GM21619 (cell line): ENCODE measurements around the gene MBNL2.

Experiments
- ATAC-seq: cut with Tn5 transposase; IDR thresholded peaks from one replicate; pipeline ENCODE4 v1.9.1; 2021; ENCODE audit not compliant: unreplicated experiment

The MBNL2 gene

GRCh38 chr13:97403893-97404750 lies 182.0 kb downstream of the MBNL2 start:
- ATAC-seq = peak; percentile 73

- ATAC-seq = no peak
Observed at GRCh38 chr13:97407540-97407939, 185.4 kb downstream of the MBNL2 start.

DNA sequence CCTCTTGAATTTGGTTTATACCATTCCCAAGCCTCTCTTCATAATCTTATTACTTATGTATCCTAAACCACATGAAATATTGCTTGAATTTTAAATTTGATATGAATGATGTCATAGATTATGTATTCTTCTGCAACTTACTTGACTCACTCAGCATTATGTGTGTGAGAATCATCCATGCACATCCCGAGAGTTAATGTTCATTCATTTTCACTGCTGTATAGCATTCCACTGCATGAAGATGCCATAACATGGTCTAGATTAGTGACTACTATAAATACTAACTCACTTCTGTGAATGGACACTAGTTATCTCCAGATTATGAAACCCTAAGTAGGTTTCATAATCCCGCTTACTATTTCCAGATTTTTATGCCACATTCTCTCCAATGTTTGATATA lies 186.8 kb downstream of the MBNL2 start:
- ATAC-seq = no peak

GRCh38 chr13:97411984-97412383 lies 189.9 kb downstream of the MBNL2 start:
- ATAC-seq = no peak

DNA sequence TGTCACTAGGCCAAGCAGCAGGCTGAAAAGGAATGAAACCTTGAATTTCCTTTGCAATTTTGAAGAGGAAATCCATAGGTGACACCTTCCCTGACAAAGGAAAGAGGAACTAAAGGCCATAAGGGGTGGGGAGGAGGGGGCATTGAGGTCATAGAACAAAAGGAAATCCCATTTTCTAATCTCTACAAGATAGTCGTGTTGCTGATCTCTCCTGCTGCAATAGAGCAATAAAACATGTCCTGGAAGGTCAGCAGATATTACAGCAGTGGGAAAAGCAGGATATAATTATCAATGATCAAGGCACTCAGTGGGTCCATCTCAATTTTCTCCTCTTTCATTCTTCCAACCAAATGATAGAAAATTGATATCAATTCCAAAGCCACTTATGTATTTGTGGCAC lies 191.6 kb downstream of the MBNL2 start:
- no peak for ATAC-seq

DNA sequence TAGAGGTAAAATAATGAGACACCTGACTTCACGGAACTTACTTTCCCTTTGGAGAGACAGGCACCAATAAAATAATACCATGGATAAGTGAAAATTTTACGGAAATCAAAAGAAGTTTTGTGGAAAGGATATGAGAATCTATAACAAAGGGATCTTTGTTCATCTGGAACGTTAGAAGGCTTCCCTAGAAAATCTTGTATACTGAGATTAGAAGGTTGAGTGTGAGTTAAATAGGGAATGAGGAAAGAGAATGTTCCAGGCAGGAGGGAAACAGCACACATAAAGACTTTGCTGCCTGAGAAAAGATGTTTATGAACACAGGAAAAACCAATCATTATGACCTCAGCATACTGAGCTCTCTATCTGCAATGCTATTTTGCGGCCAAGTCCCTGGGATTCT lies 192.3 kb downstream of the MBNL2 start:
- ATAC-seq = no peak

GRCh38 chr13:97417698-97418097 lies 195.6 kb downstream of the MBNL2 start:
- no peak for ATAC-seq

DNA sequence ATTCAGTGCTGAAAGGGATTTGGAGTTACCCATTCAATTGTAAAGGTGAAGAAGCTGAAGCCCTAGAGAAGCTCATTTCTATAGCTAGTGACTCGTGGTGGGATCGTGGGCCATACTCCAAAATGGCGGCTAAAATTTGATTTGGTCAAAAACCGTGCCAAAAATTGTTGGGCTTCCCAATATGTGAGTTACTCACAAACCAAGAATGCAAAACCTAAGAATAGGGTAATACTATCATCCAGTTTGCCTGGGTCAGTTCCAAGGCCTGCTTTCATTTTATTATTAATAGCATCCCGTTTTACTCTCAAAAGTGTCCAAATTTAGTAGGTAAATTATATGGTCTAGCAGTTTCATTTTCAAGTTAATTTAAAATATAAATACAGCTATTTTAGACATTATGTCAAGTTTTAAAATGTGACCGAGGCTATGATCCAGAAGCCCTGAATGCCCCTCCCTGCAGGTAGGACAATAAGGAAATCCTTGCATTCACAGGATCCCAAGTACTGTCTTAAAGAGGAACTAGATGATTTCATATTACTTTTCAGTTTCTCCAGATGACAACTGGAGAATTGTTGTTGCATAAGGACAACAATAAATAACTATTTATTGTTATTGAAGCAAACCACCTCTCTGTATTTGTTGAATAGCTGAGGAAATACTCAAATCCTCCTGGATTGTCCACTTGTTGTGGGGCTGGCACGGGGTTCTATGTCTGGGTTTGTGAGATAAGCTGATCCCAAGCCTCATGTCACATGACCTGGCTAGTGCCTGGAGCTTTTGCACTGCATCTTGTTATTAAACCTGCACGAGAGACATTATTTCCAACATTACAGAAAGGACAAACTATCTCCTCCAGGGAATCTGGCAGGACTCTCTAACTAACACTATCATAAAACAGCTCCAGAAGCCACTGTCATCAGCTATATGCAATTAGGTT lies 200.3 kb downstream of the MBNL2 start:
- no peak for ATAC-seq

DNA sequence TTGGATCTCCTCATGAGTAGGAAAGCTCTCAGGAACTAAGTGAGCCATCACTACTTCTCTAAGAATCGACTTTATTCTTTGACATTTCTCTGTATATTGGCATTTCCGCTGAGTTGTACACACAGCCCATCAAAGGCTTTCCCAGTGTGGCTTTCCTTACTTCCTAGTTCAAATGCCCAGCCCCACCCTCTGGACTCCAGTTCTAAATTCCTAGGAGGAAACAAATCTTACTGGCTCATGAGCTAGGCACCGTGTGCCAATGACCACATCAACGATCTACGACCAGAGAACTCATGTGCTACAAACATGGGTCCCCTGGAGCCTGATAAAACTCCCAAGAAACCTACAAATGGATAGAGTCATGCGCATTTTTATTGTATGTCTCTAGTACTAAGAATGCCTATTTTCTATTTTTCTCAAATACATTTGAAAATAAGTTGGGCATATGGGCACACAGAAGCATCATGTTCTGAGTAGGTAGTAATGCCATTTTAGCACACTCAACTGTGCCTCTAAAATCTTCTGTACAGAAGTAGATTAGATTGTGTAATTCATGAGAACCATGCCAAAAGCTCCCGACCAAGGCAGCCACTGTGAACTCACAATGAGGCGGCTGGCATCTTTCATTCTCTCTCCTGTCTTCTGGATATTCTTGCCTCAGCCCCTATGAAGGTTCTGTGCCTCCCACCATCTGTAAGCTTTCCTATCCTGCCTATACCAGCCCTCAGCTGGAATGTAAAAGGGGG lies 201.3 kb downstream of the MBNL2 start:
- ATAC-seq = no peak

GRCh38 chr13:97425590-97425989 lies 203.5 kb downstream of the MBNL2 start:
- no peak for ATAC-seq

DNA sequence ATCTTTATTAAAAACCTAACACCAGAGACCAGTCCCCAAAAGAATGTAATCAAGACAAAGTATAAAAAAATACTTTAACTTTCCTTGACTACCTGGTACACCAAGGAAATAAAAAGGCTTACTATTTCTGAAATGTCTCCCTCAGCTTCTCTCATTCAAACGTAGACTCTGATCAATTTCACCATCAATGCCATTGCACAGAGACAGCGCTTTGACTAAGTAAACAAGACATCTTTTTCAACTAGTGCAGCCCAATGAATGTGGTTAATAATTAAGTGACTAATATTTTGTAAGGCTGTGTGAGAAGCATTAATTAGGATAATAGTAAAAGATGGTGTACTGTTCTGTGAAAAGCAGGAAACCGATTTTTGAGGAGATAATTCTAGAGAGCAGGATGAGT lies 204.6 kb downstream of the MBNL2 start:
- ATAC-seq = no peak

- ATAC-seq = no peak
Observed at GRCh38 chr13:97429681-97430081, 207.5 kb downstream of the MBNL2 start.

GRCh38 chr13:97430296-97430695 lies 208.2 kb downstream of the MBNL2 start:
- no peak for ATAC-seq

DNA sequence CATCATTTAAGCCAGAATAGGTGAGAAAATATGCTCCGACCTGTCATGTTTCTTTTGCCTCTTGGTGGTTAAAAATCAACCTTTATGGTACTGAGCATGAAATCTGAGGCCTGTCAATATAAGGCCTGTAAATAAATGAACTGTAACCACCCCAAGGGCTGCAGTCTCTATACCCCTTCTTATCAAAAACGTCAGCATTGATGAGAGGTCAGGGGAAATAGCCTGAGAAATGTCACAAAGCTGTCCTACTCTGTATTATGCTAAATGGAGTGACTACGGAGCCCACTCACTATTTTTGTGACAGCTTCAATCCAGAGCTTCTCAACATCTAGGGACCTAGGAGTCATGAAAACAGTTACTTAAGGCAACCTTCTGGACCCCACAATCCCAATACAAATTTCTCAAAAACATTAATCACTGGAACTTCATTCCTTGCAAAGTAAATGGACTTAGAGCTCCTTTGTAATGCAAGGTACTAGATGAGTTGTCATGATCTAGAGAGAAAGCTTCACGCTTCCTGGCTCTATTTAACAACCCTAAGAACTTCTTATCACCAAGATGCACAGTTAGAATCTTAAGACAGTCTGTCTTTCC lies 209.1 kb downstream of the MBNL2 start:
- ATAC-seq = no peak

- no peak for ATAC-seq
Observed at GRCh38 chr13:97432232-97432916, 210.2 kb downstream of the MBNL2 start.

GRCh38 chr13:97432917-97433726 lies 211.0 kb downstream of the MBNL2 start:
- ATAC-seq = peak; percentile 77

DNA sequence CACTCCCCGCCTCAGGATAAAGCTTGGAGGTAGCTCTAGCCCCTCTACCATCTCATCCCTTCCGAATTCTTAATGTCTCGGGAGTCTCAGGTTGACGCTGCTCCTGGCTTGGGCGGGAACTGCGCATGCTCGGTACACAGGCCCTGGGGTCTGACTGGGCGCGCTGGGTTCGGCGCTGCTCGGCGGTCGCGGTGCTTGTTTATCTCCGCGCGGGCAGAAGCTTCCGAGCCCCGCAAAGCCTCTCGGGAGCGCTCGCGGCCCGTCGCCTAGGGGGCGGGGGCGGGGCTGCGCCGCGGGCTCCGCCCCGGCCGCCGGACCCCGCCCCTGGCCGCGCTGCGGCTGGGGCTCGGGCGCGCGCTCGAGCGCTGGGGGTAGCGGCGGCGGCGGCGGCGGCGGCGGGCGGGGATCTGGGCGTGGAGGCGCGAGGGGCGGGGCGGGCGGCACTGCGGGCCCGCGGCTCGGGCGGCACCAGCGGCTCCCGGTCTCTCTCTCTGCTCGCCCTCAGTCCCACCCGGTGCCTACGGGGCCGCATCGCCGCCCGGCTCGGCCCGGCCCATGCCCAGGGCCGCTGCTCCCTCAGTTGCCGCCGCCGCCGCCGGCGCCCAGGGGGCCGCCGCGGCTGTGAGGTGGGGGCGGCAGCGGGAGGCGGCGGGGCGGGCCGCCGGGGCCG lies 211.7 kb downstream of the MBNL2 start, which contains the start of gene RAP2A:
RAP2A (plus strand) TSS at position 443 of the 670 bp plus-strand sequence. CDS start 302 bp downstream, outside the sequence.
- peak; percentile 37 for ATAC-seq

DNA sequence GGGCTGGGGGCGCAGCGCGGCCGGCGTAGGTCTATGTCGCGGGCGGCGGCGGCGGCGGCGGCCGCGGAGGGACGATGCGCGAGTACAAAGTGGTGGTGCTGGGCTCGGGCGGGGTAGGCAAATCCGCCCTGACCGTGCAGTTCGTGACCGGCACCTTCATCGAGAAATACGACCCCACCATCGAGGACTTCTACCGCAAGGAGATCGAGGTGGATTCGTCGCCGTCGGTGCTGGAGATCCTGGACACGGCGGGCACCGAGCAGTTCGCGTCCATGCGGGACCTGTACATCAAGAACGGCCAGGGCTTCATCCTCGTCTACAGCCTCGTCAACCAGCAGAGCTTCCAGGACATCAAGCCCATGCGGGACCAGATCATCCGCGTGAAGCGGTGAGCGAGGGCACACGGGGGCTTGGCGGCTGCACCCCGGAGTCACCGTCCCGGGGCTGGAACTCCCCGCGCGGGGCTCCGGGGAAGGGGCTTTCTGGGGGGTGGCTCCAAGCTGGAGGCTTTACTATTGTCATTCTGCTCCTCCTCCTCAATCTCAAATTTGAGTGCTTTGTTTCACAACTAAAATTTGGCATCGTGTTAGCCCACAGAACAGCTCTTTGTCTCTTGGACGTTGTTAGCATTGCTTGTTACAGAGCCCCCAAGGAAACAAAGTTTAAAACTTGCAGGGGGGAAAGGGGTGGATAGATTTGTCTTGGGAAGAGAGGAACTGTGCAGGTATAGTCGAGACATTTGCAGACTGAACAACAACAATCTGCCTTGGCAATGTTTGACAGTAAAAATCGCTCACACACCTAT lies 212.5 kb downstream of the MBNL2 start:
- ATAC-seq = peak; percentile 1
